OCI-LY3 (cell line): ENCODE data around the gene THRAP3.
"Not testable (repeated sequence)": the region's sequence is repeated elsewhere in the genome, so short reads cannot be mapped to it uniquely, and the experiment has no call there.

ENCODE experiments used
- H2AFZ ChIP-seq: fragments of 200-600, 300-600 bp; shearing (Covaris generic); 2 replicates; pipeline ENCODE4 v1.6.0; 2014; ENCODE audit warnings: antibody characterized with exemption, low read depth, low read length
- H3K27ac ChIP-seq: fragments of 200-600, 300-600 bp; sonication (generic); 2 replicates; pipeline ENCODE4 v1.5.1; 2014; ENCODE audit warnings: mild to moderate bottlenecking, low read length, moderate library complexity, mixed read lengths
- H3K27me3 ChIP-seq: fragments of 200-600, 300-600 bp; sonication (generic); 2 replicates; pipeline ENCODE4 v1.6.1; 2014; ENCODE audit warnings: low read depth, low read length, mixed read lengths
- H3K36me3 ChIP-seq: fragments of 200-600, 300-600 bp; sonication (generic); replicated peaks from 2 replicates; pipeline ENCODE3; 2014; ENCODE audit warnings: low read depth, low read length, mixed read lengths
- H3K4me1 ChIP-seq: fragments of 300-600, 200-600 bp; sonication (generic); 2 replicates; pipeline ENCODE4 v1.6.1; 2014; ENCODE audit warnings: low read length, mixed read lengths
- H3K4me2 ChIP-seq: fragments of 200-600, 300-600 bp; sonication (generic); 2 replicates; pipeline ENCODE4 v1.6.1; 2014; ENCODE audit warnings: low read length, mixed read lengths
- H3K4me3 ChIP-seq: fragments of 300-600, 200-600 bp; sonication (generic); 2 replicates; pipeline ENCODE4 v1.5.1; 2014; ENCODE audit warnings: antibody characterized with exemption, mild to moderate bottlenecking, low read length, moderate library complexity
- H3K79me2 ChIP-seq: fragments of 300-600, 200-600 bp; shearing (Covaris generic); 2 replicates; pipeline ENCODE4 v1.6.1; 2014; ENCODE audit warnings: mild to moderate bottlenecking, low read length, mixed read lengths
- H3K9ac ChIP-seq: fragments of 300-600, 200-600 bp; shearing (Covaris generic); 2 replicates; pipeline ENCODE4 v1.6.0; 2014; ENCODE audit warnings: mild to moderate bottlenecking, low read length, moderate library complexity
- H3K9me3 ChIP-seq: fragments of 200-600, 300-600 bp; shearing (Covaris generic); 2 replicates; pipeline ENCODE4 v1.6.1; 2014; ENCODE audit warnings: low read length, mixed read lengths; ENCODE audit not compliant: insufficient read depth
- H4K20me1 ChIP-seq: fragments of 200-600, 300-600 bp; sonication (generic); 2 replicates; pipeline ENCODE4 v1.6.1; 2016; ENCODE audit warnings: low read length, mixed read lengths; ENCODE audit not compliant: insufficient read depth
- EZH2phosphoT487 ChIP-seq: fragments of 200-600 bp; shearing (Covaris generic); IDR thresholded peaks from 2 replicates; pipeline ENCODE4 v1.6.1; 2018; ENCODE audit warnings: antibody characterized with exemption, mixed run types, low read depth
- TF ChIP-seq, protein P1 (sequence below): fragments of 200-600, 300-600 bp; sonication (generic); IDR thresholded peaks from 2 replicates; pipeline ENCODE4 v1.5.1; 2014; ENCODE audit warnings: antibody characterized with exemption, low read length, low read depth

THRAP3 gene

DNA sequence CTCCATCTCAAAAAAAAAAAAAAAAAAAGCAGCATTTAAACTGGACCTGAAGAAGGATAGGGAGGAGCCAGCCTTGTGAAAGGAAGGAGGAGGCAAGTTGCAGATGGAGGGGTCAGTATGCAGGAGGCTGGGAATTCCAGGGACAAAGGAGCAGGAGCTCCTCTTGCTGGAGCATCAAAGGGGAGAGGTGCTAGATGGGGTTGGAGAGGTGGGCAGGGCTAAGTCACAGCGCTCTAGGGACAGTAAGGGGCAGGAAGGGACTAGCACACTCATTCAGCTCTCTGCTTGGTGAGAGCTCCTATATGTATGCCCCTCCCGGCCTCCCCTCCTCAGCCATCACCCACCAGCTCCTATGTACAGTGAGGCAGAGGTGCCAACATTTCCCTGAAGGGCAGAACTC, 41.5 kb upstream of the THRAP3 start:
- Histone ChIP-seq H2AFZ (no peak overlapping the region), H3K4me3 (no peak overlapping the region), H3K27me3 (no peaks in the 10 kb centered on the region), H3K9ac (no peak overlapping the region), H3K27ac (no peak overlapping the region), H3K9me3 (no peaks in the 10 kb centered on the region), H4K20me1 (no peaks in the 10 kb centered on the region), H3K4me1 (peaks cover 2% of the 10 kb centered on the region; the same call in 1 of the 2 replicates), H3K4me2 (no peak overlapping the region), H3K36me3 (peaks cover 7% of the 10 kb centered on the region), H3K79me2 (no peaks in the 10 kb centered on the region)
- TF ChIP-seq, protein P1, sequence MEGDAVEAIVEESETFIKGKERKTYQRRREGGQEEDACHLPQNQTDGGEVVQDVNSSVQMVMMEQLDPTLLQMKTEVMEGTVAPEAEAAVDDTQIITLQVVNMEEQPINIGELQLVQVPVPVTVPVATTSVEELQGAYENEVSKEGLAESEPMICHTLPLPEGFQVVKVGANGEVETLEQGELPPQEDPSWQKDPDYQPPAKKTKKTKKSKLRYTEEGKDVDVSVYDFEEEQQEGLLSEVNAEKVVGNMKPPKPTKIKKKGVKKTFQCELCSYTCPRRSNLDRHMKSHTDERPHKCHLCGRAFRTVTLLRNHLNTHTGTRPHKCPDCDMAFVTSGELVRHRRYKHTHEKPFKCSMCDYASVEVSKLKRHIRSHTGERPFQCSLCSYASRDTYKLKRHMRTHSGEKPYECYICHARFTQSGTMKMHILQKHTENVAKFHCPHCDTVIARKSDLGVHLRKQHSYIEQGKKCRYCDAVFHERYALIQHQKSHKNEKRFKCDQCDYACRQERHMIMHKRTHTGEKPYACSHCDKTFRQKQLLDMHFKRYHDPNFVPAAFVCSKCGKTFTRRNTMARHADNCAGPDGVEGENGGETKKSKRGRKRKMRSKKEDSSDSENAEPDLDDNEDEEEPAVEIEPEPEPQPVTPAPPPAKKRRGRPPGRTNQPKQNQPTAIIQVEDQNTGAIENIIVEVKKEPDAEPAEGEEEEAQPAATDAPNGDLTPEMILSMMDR: no peak
- TF ChIP-seq EZH2phosphoT487: no peak

DNA sequence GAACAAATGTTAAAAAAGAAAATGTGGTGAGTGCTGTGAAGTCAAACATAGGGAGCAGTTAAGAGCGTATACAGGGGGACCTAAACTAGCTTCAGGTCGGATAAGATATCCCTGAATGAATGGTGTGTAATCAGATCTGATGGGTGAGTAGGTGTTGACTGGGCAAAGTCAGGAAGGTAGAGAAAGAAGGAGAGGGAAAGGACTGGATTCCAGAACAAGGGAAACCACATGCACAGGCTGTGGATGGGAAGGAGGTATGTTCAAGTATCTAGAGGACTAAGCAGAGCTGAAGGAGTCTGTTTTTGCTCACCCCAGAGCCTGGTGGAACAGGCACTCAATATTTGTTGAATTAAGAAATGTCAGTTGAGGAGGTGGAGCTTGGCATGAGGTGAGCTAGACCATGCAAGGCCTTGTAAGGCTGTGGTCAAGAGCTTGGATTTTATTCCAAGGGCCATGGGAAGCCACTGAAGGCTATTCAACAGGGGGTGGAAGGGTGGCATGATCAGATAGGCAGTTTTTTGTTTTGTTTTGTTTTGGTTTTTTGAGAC, 40.9 kb upstream of the THRAP3 start:
- Histone ChIP-seq H3K79me2 (no peaks in the 10 kb centered on the region), H3K27me3 (no peaks in the 10 kb centered on the region), H3K9me3 (no peaks in the 10 kb centered on the region), H2AFZ (no peak overlapping the region), H3K4me1 (peaks cover 5% of the 10 kb centered on the region; the same call in 1 of the 2 replicates), H3K4me3 (no peak overlapping the region), H3K27ac (no peak overlapping the region), H3K9ac (no peak overlapping the region), H3K4me2 (no peak overlapping the region), H4K20me1 (no peaks in the 10 kb centered on the region), H3K36me3 (peaks cover 7% of the 10 kb centered on the region)
- no peak for TF ChIP-seq EZH2phosphoT487
- TF ChIP-seq, protein P1: no peak

DNA sequence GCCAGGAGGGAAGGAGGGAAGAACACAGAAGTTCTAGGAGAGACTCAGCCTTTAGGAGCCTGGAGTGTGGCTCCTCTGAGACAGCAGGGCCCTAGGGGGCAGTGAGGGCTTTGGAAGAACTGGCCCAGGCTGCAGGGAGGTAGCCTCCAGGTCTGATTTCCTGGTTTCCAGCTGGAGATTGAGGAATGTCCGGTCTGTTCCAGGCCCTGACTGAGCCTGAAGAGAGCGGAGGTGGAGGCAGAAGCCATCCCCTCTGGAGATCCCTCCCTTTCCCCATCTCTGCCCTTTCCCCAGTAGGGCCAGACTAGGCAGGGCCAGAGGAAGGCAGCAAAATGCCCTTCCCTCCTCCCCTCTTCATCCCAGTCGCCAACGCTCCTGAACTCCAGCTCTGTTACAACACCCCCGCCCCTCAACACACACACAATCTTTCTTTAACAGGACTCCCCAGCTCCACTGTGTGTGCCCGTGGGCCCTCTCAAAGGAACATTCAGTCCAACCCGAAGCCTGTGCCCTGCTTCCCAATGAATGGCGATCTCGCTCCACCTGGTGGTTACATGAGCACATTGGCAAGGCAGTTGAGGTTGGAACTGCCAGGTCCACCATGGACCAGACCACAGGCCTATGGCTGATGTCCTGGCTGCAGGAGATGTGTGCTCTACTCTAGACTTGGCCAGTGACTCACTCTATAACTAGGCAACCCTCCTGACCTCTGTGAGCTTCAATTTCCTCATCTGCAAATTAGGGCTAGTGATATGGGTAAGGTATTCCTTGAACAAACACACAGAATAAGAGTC, 36.2 kb upstream of the THRAP3 start:
- peaks cover 5% of the 10 kb centered on the region; the same call in 1 of the 2 replicates for H3K4me1 ChIP-seq
- H3K79me2 ChIP-seq: no peaks in the 10 kb centered on the region
- no peaks in the 10 kb centered on the region for H3K9me3 ChIP-seq
- H3K9ac ChIP-seq: no peak overlapping the region
- H4K20me1 ChIP-seq: no peaks in the 10 kb centered on the region
- 0 out of 2 replicates have a peak overlapping the region, but pooled peaks have one; percentile 15 for H3K4me3 ChIP-seq
- TF ChIP-seq EZH2phosphoT487: no peak
- TF ChIP-seq, protein P1: peak; percentile 75
- no peak overlapping the region for H3K27ac ChIP-seq
- no peaks in the 10 kb centered on the region for H3K27me3 ChIP-seq
- no peaks in the 10 kb centered on the region for H3K36me3 ChIP-seq
- peak overlapping the region; percentile 57 for H3K4me2 ChIP-seq
- H2AFZ ChIP-seq: 0 out of 2 replicates have a peak overlapping the region, but pooled peaks have one; percentile 61

DNA sequence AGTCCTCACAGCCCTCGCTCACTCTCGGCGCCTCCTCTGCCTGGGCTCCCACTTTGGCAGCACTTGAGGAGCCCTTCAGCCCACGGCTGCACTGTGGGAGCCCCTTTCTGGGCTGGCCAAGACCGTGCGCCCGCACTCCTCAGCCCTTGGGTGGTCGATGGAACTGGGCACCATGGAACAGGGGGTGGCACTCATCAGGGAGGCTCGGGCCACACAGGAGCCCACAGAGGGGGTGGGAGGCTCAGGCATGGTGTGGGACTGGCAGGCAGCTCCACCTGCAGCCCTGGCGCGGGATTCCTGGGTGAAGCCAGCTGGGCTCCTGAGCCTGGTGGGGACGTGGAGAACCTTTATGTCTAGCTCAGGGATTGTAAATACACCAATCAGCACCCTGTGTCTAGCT, 27.4 kb upstream of the THRAP3 start:
- not testable (repeated sequence) for H3K4me3 ChIP-seq, H2AFZ ChIP-seq, H3K4me1 ChIP-seq, H3K9ac ChIP-seq, H3K27me3 ChIP-seq, H3K4me2 ChIP-seq, H3K9me3 ChIP-seq, H4K20me1 ChIP-seq, H3K36me3 ChIP-seq, H3K27ac ChIP-seq, H3K79me2 ChIP-seq
